SK-N-SH treated with all-trans-retinoic acid at 6 μM for 48 hours (cell line): ENCODE data around the gene PRMT7.

Source experiments
- ARNTL ChIP-seq: fragments of 450-650 bp; formaldehyde crosslinking; IDR thresholded peaks from 2 replicates; pipeline ENCODE4 v1.5.0; 2020; ENCODE audit warnings: low read depth, mild to moderate bottlenecking, moderate library complexity, borderline replicate concordance
- CSDC2 ChIP-seq: fragments of 250-450 bp; sonication (Bioruptor Pico); IDR thresholded peaks from 2 replicates; pipeline ENCODE4 v1.5.0; 2020; ENCODE audit warnings: mild to moderate bottlenecking, moderate library complexity
- CSRNP3 ChIP-seq: fragments of 250-450 bp; sonication (Bioruptor Pico); IDR thresholded peaks from 2 replicates; pipeline ENCODE4 v1.5.1; 2021; ENCODE audit warnings: mild to moderate bottlenecking, moderate library complexity
- ESRRG ChIP-seq: fragments of 250-450 bp; sonication (Bioruptor Pico); IDR thresholded peaks from 2 replicates; pipeline ENCODE4 v1.6.1; 2021; ENCODE audit warnings: mild to moderate bottlenecking
- OSR1 ChIP-seq: fragments of 250-450 bp; sonication (Bioruptor Pico); IDR thresholded peaks from 2 replicates; pipeline ENCODE4 v1.8.0; 2022; ENCODE audit warnings: moderate library complexity, mild to moderate bottlenecking, inconsistent platforms
- RARB ChIP-seq: fragments of 250-450 bp; sonication (Bioruptor Pico); IDR thresholded peaks from 2 replicates; pipeline ENCODE4 v1.8.0; 2021; ENCODE audit warnings: mild to moderate bottlenecking, moderate library complexity
- TCF4 ChIP-seq: fragments of 250-450 bp; sonication (Bioruptor Pico); IDR thresholded peaks from 2 replicates; pipeline ENCODE4 v1.8.0; 2021; ENCODE audit warnings: mild to moderate bottlenecking, moderate library complexity, borderline replicate concordance
- TOX ChIP-seq: fragments of 250-450 bp; sonication (Bioruptor Pico); IDR thresholded peaks from 2 replicates; pipeline ENCODE4 v1.8.0; 2021; ENCODE audit warnings: mild to moderate bottlenecking, moderate library complexity, borderline replicate concordance
- TSHZ2 ChIP-seq: fragments of 250-450 bp; sonication (Bioruptor Pico); IDR thresholded peaks from 2 replicates; pipeline ENCODE4 v1.5.0; 2020; ENCODE audit warnings: mild to moderate bottlenecking, moderate library complexity
- ZC3H10 ChIP-seq: fragments of 250-450 bp; sonication (Bioruptor Pico); IDR thresholded peaks from 2 replicates; pipeline ENCODE4 v1.5.1; 2021; ENCODE audit warnings: mild to moderate bottlenecking, moderate library complexity
- ZNF8 ChIP-seq: fragments of 450-650 bp; formaldehyde crosslinking; IDR thresholded peaks from 2 replicates; pipeline ENCODE4 v1.5.0; 2020; ENCODE audit warnings: mild to moderate bottlenecking, moderate library complexity
- TF ChIP-seq, protein P1 (sequence below): fragments of 250-450 bp; sonication (Bioruptor Pico); IDR thresholded peaks from 2 replicates; pipeline ENCODE4 v1.8.0; 2020; ENCODE audit warnings: mild to moderate bottlenecking, moderate library complexity, borderline replicate concordance
- TF ChIP-seq, protein P2 (sequence below): fragments of 250-450 bp; sonication (Bioruptor Pico); IDR thresholded peaks from 2 replicates; pipeline ENCODE4 v1.5.1; 2020; ENCODE audit warnings: low read depth, mild to moderate bottlenecking, moderate library complexity

DNA sequence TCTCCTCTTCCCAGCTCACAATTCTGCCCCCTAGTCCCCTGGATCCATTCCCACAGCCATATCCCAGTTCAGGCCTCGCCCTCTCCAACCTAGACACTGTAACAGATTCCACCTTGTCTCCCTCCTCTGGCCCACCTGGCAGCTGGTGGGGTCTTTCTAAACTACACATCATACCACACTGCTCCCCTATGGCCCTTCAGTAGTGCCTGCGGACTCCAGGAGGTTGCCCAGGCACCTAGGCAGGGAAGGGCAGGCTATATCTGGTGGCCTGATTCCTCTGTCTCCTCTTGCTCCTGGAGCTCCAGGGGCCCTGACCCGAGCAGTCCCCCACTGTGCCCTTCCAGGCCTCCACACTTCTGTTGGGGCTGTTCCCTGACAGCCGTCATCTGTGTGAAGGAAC lies 73.0 kb downstream of the PRMT7 start:
- no peak for TF ChIP-seq ZNF8
- TF ChIP-seq ESRRG, result no peak
- TF ChIP-seq CSRNP3 (CRISPR knock-in tag), result no peak
- TF ChIP-seq RARB, result no peak
- no peak for TF ChIP-seq ARNTL (CRISPR knock-in tag)
- no peak for TF ChIP-seq ZC3H10 (CRISPR knock-in tag)
- no peak for TF ChIP-seq CSDC2 (CRISPR knock-in tag)
- no peak for TF ChIP-seq TOX (CRISPR knock-in tag)
- TF ChIP-seq TCF4, result no peak
- no peak for TF ChIP-seq TSHZ2 (CRISPR knock-in tag)
- TF ChIP-seq, protein P1, sequence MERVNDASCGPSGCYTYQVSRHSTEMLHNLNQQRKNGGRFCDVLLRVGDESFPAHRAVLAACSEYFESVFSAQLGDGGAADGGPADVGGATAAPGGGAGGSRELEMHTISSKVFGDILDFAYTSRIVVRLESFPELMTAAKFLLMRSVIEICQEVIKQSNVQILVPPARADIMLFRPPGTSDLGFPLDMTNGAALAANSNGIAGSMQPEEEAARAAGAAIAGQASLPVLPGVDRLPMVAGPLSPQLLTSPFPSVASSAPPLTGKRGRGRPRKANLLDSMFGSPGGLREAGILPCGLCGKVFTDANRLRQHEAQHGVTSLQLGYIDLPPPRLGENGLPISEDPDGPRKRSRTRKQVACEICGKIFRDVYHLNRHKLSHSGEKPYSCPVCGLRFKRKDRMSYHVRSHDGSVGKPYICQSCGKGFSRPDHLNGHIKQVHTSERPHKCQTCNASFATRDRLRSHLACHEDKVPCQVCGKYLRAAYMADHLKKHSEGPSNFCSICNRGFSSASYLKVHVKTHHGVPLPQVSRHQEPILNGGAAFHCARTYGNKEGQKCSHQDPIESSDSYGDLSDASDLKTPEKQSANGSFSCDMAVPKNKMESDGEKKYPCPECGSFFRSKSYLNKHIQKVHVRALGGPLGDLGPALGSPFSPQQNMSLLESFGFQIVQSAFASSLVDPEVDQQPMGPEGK (CRISPR knock-in tag), result no peak
- TF ChIP-seq OSR1, result no peak
- TF ChIP-seq, protein P2, sequence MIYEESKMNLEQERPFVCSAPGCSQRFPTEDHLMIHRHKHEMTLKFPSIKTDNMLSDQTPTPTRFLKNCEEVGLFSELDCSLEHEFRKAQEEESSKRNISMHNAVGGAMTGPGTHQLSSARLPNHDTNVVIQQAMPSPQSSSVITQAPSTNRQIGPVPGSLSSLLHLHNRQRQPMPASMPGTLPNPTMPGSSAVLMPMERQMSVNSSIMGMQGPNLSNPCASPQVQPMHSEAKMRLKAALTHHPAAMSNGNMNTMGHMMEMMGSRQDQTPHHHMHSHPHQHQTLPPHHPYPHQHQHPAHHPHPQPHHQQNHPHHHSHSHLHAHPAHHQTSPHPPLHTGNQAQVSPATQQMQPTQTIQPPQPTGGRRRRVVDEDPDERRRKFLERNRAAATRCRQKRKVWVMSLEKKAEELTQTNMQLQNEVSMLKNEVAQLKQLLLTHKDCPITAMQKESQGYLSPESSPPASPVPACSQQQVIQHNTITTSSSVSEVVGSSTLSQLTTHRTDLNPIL (CRISPR knock-in tag), result no peak
